GM19025 (cell line): ENCODE results near the gene ADNP.

Experiments
- ATAC-seq: cut with Tn5 transposase; IDR thresholded peaks from one replicate; pipeline ENCODE4 v1.9.1; 2021; ENCODE audit warnings: mild to moderate bottlenecking, low read depth, moderate library complexity; ENCODE audit not compliant: unreplicated experiment

The ADNP gene

DNA sequence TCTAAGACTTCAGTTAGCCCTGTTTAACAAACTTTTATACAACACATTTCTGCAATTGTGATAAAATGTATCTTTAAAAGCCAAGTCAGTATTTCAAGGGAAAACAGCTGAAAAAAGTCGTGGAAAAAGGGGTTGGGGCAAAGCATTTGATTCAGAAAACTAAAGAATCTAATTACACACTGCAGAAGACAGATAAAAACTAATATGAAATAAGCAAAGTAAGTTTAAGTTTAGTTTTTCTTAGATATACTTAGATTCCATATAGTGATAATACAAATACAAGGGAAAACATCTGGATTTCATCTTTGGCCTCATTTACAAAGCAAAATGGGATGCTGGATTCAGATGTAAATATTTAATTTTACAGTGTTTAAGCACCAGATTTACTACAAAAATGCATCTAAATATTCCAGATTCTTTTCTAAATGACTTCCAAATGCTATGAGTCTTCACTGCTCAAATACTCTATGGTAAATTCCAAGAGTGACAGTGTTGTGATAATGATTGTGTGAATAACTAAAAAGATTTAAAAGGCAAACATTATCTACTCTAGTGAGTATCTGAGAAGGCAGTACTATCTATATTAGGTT is 1.5 kb upstream of the ADNP start:
- ATAC-seq, result no peak

DNA sequence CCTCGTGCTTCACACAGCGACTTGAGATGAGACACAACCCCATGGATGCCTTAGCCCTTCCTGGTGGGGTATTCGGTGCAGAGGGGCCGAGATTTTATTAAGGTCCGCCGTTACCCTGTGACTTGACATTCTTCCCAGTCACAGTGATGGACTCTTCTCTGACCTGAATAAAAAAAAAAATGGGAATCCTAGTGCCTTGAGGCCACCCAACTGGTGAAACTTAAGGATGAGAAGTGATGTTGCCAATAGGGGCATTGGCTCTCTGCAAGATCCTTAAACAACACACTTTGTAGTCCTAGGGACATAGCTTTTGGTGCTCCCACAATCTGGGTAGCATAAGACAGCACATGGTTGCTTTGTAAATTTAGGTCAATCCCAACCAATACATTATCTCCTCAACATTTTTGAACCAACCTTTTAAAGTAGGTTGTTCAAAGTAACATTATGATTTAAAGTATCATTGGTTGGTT is 814 bp upstream of the ADNP start:
- no peak for ATAC-seq

DNA sequence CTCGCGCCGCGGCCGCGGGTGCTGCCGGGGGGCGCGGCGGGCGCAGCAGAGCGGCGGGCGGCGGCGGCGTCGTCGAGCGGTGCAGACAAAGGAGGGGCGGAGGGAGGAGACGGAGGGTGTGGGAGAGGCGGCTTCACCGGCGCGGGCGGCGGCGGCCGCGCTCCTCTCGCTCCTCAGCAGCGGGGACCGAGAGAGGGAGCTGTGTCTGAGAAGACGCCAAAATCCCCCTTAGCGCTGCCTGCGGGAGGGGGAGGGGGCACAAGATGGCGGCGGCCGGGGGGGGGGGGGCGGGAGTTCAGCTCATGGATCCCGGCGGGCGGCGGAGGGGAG is 296 bp downstream of the ADNP start:
- peak; percentile 9 for ATAC-seq

DNA sequence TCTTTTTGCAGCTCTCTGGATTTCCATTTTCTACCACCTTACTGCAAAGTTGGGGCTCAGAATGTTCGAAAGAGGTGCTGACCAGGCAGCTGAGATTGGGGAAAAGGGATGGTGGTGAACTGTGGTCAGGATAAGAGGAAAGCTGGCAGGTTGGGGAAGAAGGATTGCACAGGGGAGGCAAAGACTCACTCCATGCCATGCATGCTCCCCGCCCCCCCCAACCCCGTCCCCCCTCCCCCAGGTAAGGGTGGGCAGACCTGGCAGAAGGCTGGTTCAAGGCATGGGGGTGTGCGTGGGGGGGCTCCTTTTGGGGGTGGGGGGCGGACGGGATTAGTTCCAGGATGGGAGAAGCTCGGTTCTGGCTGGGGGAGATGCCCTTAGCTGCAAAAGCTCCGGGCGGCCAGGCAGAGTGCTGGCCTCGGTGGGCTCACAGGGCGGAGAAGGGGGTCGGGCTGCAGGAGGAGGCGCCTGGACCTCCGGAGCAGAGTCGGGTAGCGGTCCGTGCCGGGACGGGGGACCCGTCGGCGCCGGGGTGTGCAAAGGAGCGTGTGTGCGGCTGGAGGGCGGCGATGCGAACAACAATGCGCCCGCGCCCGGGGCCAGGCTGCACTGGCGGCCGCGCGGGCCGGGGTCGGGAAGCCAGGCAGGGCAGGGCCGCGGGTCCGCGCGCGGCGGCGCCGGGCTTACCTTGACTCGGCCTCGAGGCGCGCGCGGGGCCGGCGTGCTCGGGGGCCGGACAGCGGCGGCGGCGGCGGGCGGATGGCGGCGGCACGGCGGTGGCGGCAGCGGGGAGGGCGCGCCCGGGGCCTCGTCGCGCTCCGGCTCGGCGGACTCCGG is 880 bp downstream of the ADNP start:
- peak; percentile 9 for ATAC-seq

DNA sequence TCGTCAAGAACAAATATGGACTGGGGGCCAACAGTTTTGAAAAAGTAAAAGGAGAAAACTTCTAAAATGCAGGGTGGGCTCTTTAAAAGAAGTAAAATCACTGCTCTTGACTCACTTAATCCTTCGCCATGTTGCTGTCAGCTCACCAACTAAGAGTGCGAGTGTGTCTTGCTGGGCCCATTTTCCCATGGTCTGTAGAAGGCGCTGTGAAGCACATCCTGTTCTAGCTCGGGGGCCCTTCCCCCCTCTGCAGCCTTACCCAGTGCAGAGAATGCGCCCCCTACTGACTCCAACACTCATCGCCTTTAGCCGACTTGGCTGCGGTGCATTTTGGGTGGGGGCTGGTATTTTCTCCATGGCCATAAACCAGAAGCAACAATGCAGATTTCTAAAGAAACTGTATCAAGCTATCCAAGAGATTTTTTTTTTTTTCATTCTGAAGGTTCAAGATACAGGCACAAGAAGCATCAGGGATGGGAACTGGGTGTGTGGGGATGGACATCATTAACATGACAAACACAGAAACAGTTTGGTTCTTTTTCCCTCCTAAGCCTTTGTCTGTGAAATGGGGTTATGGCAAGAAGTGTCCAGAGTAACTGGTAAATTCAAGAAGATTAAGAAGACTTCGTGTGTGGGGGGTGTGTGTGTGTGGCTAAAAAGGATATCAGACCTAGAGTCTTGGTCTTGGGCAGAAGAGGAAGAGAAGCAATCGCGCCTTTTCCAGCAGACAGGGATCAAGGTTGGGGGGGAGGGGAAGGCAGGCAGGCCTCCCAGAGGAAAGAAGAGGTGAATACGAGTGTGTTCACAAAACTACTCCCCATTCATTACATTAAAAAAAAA is 1.7 kb downstream of the ADNP start:
- peak; percentile 44 for ATAC-seq

DNA sequence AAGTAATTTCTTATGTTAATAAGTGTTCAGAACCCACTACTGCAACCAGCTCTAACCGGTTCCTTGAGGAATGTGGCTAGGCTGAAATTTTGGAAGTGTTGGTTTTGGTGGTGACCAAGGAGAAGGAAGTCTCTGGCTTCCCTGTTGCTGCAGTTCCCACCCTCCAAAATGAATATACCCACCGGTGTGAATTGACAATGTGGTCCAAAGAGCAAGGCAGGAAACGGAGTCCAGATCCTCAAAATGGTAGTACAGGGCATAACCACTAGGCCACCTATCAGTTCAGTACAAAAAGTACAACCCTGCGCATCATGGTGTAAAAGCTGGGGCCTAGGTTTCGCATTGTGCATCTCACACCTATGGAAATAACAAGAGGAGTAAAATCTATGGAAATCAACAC is 2.8 kb downstream of the ADNP start:
- no peak for ATAC-seq

DNA sequence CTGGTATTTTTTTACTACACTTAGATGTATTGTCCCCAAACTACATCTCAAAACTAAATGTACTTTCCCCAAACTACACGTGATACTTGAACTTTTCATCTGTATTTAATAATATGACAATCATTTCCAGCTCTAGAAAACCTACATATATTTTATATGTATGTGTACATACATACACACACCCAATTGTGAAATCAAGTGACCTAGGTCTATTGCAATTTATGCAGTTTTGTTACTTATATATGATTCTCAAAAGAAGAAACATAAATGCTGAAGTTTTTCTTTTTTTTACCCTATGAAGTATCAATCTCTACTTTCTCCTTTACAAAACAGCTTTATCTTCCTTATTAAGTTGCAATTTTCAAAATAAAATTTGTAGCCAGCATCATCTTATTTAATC is 4.7 kb downstream of the ADNP start:
- ATAC-seq, result no peak

DNA sequence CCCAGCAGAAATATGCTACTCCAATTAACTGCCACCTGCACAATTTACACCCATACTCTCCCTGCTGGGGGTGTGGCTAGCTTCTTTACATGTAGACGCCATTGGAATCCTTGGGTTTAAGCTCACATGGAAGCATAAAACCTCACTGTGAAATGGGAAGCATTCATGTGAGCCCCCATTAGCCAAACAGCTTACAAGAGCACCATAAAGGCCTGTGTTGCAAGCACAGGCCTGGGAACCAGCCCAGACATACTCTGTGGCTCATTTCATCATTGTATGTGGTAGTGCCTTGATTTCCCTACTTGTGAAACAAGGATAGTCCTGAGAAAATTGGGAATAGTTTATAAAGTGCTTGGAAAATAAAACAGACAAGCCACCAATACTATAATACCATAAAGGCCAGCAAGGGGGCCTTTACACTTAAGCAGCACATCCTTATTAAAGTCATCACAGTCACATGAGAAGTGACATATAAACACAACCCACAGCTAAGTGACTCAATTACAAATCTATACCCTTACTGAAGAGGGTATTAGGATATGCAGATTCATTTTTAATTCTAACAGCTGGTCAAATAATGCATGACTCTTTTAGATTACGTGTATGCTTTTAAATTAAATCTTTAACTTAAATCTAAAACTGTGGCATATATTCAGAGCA is 6.8 kb downstream of the ADNP start:
- ATAC-seq, result no peak

DNA sequence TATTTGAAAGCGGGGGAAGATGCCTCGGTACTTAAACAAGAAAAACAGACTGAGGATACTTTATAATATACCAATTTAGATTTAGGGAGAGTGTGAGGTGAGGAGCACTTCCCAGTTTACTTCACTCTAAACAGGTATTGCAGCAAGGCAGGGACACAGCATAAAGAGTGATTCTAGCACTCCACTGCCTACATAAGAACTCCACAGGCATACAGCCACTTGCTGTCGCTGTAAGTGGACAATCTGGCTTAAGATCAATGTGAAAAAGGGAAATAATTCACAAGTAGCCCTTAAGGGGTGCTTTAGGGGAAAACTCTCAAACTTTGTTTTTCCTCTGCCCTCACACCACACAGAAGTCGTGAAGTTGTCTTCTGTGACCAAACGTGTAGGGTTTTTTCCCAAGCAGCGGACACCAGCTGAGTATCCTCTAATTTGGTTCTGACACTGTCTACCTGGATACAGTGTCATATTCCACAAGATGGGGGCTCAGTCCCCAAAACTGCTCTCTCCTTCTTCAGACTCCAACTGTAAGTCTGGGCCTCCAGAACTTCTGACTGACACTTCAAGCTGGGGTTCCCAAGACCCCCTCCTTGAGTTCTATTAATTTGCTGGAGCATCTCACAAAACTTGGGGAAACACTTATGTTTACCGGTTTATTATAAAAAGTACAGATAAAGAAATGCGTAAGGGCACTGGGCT is 9.3 kb downstream of the ADNP start:
- ATAC-seq, result no peak

DNA sequence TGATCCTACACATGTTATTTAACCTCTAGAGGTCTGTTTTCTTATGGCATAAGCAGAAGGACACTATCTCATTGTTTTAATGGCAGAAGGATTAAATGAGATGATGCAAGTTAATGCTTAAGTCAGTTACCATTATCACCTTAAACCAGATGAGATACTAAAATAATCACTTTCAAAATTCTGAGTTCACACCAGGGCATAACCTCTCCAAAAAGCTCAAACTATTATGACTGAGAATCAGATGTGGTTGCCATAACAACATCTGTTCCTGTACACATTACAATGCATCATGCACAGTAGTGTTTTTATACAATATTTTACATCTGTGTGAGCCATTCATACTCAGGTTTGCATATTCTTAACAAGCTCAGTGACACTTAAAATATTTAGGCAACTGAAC is 10.2 kb downstream of the ADNP start:
- ATAC-seq, result no peak

DNA sequence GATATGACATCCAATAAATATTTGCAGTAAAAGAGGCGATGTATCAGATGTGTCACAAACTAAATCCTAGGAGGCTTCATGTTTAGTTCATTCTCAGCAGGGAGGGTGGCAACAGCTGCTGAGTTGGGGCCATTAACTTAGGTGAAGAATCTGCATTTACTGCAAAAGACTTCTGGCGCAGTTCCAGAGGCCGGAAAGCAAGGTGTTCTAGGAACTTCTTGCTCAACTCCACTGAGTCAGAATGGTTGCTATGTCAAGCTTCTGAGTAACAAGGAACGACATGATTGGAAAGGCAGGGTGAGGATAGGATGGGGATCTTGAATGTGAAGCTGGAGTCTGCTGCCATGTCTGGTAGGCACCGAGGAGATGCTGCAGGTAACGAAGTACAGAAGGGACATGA is 11.7 kb downstream of the ADNP start:
- ATAC-seq, result no peak

DNA sequence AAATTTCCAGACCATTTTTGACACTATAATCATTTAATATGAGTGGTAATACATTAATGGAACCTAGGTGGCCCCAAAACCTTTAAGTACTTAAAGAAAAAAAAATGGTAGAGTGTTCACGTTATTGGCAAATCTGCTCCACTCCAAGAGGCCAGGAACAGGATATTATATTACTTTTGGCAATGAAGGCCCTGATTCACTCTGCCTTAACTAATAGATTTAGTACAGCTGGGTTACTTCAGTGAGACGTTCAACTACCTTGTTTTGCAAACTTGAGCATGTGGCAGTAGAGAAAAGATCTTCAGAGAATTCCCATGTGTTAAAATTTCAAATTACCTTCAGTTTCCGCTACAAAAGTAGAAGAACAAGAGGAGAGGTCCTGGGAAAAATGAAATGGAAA is 12.8 kb downstream of the ADNP start:
- ATAC-seq, result no peak

DNA sequence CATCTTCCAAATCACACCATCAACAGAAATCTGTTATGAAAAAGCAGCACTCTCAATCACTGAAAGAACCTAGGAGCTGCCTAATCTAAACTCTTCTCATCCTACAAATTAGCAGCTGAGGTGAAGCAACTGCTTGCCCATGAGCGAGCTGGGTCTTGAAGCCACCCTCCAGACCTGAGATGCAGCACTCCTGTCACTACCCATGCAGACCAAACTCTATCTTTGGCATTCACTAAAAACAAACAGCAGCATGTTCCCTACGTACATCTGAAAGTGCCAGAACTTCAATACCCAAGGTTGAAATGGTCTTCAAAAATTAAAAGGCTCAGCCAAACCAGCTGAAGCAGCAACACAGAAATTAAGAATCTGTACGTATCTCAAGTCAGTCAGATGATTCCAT is 14.3 kb downstream of the ADNP start:
- ATAC-seq, result no peak

DNA sequence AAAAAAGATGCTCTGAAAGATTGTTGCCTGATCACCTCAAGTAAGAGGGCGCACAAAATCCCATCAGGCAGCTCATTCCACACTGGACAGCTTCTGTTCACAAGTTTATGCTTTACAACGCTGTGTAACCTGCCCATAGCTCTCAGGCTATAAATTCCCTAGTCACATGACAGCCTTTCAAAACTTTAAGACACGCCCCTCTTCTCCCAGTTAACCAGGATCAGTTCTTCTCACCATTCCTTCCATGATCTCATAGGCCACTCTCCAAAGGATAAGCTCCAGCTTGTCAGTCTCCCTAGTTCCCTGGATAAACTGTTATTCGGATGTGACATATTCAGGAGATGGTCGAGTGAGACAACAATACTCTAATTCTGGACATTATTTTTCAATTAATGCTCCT is 15.0 kb downstream of the ADNP start:
- no peak for ATAC-seq

DNA sequence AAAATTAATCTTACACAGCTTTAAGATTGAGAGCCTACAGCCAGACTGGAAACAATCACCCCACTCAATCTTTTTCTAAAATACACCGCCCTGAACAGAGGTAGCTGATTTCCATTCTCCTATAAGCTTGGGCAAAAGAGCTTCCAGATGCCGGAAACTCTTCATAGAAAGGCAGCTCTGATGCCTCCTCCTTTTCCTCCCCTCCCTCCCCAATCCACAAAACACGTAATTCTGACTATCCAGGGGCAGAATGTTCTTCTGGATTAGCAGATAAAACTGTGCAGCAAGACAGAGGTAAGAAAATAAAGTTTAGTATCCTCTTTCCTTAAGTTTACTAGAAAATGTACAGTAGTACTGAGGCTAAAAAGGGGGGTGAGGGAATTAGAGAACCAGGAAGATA is 15.8 kb downstream of the ADNP start:
- ATAC-seq, result no peak

DNA sequence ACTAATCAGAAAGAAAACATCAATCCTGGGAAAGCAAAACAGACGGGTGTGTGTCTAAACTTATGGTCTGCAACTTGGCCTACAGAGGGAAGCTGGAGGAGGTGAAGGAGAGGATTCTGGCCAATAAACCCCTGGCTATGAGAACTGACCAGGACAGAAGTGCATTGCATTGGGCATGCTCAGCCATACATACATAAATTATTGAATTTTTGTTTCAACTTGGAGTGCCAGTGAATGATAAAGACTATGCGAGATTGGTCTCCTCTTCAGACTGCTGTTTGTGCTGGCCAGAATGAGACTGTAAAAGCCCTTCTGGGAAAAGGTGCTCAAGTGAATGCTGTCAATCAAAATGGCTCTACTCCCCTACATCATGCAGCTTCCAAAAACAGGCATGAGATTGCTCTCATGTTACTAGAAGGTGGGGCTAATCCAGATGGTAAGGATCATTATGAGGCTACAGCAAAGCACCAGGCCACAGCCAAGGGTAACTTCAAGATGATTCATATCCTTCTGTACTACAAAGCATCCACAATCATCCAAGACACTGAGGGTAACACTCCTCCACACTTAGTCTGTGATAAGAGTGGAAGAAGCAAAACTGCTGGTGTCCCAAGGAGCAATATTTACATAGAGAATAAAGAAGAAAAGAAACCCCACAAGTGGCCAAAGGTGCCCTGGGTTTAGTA is 17.4 kb downstream of the ADNP start:
- no peak for ATAC-seq

DNA sequence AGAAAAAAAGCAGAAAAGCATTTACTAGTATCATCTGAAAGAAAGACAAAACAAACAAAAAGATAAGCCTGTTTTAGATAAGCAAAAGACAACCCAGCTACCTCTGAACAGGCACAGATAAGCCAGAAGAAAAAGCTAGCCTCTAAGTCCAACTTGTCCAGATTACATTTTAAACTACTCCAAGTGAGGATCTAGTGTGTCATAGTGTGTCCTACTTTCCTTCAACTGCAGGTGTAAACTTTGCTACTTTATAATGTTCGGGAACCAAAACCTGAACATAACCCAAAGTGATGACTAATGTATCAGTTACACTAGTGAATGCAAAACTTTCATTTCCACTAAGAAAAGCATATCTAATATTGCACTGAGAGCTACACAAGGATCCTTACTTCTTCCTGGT is 19.5 kb downstream of the ADNP start:
- ATAC-seq, result no peak

DNA sequence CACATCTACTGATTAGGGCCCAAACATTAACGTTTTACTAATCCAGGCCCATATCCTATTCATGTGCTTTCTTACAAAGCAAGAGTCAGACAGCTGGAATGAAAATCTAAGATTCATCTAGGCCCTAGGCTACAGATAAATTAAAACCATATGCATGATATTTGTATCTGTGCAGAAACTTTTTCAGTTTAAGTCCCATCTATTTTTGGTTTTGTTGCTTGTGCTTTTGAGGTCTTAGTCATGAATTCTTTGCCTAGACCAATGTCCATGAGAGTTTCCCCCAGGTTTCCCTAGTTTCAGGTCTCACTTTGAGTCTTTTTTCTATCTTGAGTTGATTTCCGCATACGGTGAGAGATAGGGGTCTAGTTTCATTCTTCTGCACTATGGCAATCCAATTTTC is 20.2 kb downstream of the ADNP start:
- ATAC-seq, result no peak

DNA sequence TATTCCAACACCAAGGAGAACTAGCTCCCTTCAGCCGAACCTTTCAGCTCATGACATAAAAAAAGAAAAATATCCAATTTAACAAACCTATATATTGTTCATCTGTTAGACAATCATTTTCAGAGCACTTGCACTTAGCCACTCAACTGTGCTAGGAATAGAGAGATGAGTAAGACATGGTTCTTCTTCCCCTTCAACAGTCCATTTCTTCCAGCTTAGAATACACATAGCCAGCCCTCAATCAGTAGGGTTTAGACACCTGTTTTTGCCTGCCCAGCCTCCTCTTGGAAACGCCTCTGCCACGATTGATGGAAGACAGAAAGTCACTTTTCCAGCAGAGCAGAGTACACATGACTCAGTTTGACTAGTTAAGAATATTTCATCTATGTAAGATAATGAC is 21.8 kb downstream of the ADNP start:
- ATAC-seq, result no peak

DNA sequence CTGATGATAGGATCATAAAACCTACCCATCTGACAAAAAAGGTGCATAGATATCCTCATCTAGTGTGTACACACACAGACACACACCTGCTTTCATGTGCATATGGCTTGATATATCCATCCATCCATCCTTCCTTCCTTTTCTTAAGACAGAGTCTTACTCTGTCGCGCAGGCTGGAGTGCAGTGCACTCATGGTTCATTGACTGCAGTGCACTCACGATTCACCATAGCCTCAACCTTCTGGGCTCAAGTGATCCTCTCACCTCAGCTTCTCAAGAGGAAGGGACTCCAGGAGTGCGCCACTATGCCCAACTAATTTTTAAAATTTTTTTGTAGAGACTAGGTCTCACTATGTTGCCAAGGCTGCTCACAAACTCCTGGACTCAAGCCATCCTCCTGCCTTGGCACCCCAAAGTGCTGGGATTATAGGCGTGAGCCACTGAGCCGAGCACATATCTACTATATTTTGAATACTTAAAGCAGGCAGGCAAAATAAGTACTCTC is 27.1 kb downstream of the ADNP start:
- no peak for ATAC-seq
